GM12878 (cell line): ENCODE data around the gene PJA2. TPM values are rescaled to one million over a fixed set of nuclear protein-coding genes. Genes with fewer than 3 reads are reported as not detected.

ENCODE experiments used
- ATAC-seq: fragments of 200-7000 bp; cut with Tn5 transposase; 3 replicates; pipeline ENCODE4 v1.9.1; 2020; ENCODE audit warnings: mild to moderate bottlenecking, moderate library complexity
- BruUV-seq: library from RNA; stranded (reverse); fragments of 400-500 nt; replicated peaks from 2 replicates; lab custom pipeline; 2021; lab: Mats Ljungman, UMichigan
- CTCF ChIA-PET: fragments of 300-600 bp; sonication (Branson Sonifier 250); formaldehyde crosslinking; extraction: SDS; loops from one replicate; lab custom pipeline; 2021; ENCODE audit warnings: inconsistent platforms; lab: Yijun Ruan, JAX
- POLR2A ChIA-PET: fragments of 350-600 bp; formaldehyde crosslinking; extraction: SDS; loops from one replicate; lab custom pipeline; 2021; ENCODE audit warnings: inconsistent platforms; lab: Charles Lee
- RAD21 ChIA-PET: fragments of 300-600 bp; sonication (Branson Sonifier 250); formaldehyde crosslinking; loops from one replicate; lab custom pipeline; 2023; ENCODE audit warnings: antibody characterized with exemption; ENCODE audit not compliant: unreplicated experiment; lab: Charles Lee
- SMC1A ChIA-PET: fragments of 300-600 bp; sonication (Branson Sonifier 250); formaldehyde crosslinking; loops from one replicate; lab custom pipeline; 2023; ENCODE audit not compliant: unreplicated experiment, uncharacterized antibody; lab: Charles Lee
- DNase-seq: peaks from one replicate; pipeline ENCODE4 v3.0.0-alpha.2; 2011; ENCODE audit warnings: low read depth, low spot score
- FAIRE-seq: peaks from 3 replicates; lab custom pipeline; 2011; peaks lifted over from hg19 to GRCh38; lab: Jason Lieb, UNC
- H2AFZ ChIP-seq: 2 replicates; pipeline ENCODE4 v1.6.0; 2011; ENCODE audit warnings: low read depth, low read length, control low read depth; ENCODE audit not compliant: control insufficient read depth
- H3K27ac ChIP-seq: 2 replicates; pipeline ENCODE4 v1.5.1; 2011; ENCODE audit warnings: control low read depth; ENCODE audit not compliant: control insufficient read depth, insufficient read depth
- H3K27me3 ChIP-seq, 2 experiments: replicated peaks in 1 of 2; 2 replicates each; pipeline versions ENCODE4 v1.6.0 to v1.6.1; 2011; ENCODE audit warnings: low read length in 1 of 2; ENCODE audit not compliant: control insufficient read depth in 2 of 2, insufficient read depth in 2 of 2
- H3K36me3 ChIP-seq, 2 experiments: 2 replicates each; pipeline ENCODE4 v1.5.1; 2011; ENCODE audit warnings: low read length in 1 of 2; ENCODE audit not compliant: control insufficient read depth in 2 of 2, insufficient read depth in 2 of 2
- H3K4me1 ChIP-seq: 2 replicates; pipeline ENCODE4 v1.6.1; 2011; ENCODE audit warnings: mild to moderate bottlenecking, low read length, moderate library complexity, mixed read lengths; ENCODE audit not compliant: control insufficient read depth, insufficient read depth
- H3K4me2 ChIP-seq: 2 replicates; pipeline ENCODE4 v1.6.0; 2011; ENCODE audit warnings: control low read depth; ENCODE audit not compliant: control insufficient read depth, insufficient read depth
- H3K4me3 ChIP-seq: fragments of 200-600 bp; sonication (generic); 2 replicates; pipeline ENCODE4 v1.5.1; 2016
- H3K79me2 ChIP-seq: 2 replicates; pipeline ENCODE4 v1.6.0; 2011; ENCODE audit warnings: low read length; ENCODE audit not compliant: control insufficient read depth, insufficient read depth
- H3K9ac ChIP-seq: 2 replicates; pipeline ENCODE4 v1.8.0; 2011; ENCODE audit warnings: low read length, control low read depth, mixed read lengths; ENCODE audit not compliant: control insufficient read depth, insufficient read depth
- H3K9me3 ChIP-seq: replicated peaks from 3 replicates; pipeline ENCODE4 v1.5.1; 2011; ENCODE audit warnings: mild to moderate bottlenecking, low read length; ENCODE audit not compliant: control insufficient read depth, insufficient read depth
- H4K20me1 ChIP-seq: 2 replicates; pipeline ENCODE4 v1.6.0; 2011; ENCODE audit not compliant: control insufficient read depth, insufficient read depth
- CHD1 ChIP-seq: IDR thresholded peaks from 2 replicates; pipeline ENCODE4 v1.6.1; 2012; ENCODE audit warnings: low read depth, low read length, improper control_type of control experiment
- CHD2 ChIP-seq: IDR thresholded peaks from 2 replicates; pipeline ENCODE4 v1.6.1; 2011; ENCODE audit warnings: low read depth, low read length, improper control_type of control experiment, borderline replicate concordance
- CREB1 ChIP-seq: IDR thresholded peaks from 2 replicates; pipeline ENCODE4 v1.6.1; 2012; ENCODE audit warnings: low read depth, mild to moderate bottlenecking, inconsistent platforms
- GATAD2B ChIP-seq: fragments of 450-650 bp; conservative IDR thresholded peaks from 2 replicates; pipeline ENCODE4 v1.6.1; 2017; ENCODE audit warnings: low read depth, mild to moderate bottlenecking, moderate library complexity
- JUNB ChIP-seq: IDR thresholded peaks from 2 replicates; pipeline ENCODE4 v1.6.1; 2016; ENCODE audit warnings: antibody characterized with exemption, mild to moderate bottlenecking
- JUND ChIP-seq: IDR thresholded peaks from 2 replicates; pipeline ENCODE4 v1.6.1; 2012; ENCODE audit warnings: low read depth, mild to moderate bottlenecking, low read length, improper control_type of control experiment, moderate library complexity
- NR2F1 ChIP-seq: fragments of 450-650 bp; conservative IDR thresholded peaks from 2 replicates; pipeline ENCODE4 v1.6.1; 2017; ENCODE audit warnings: mild to moderate bottlenecking
- WGBS: methylation state at CpG from one replicate; pipeline ENCODE4 v1.1.6; 2016; ENCODE audit warnings: low lambda C conversion rate; ENCODE audit not compliant: insufficient replicate concordance, insufficient coverage; ENCODE audit errors: missing lambda C conversion rate; 5-methylcytosine and 5-hydroxymethylcytosine counted together
- in situ Hi-C: fragments of 300-500 bp; cut with MboI; formaldehyde crosslinking; loops from 9 replicates; pipeline ENCODE4 v1.14.3; 2018; ENCODE audit warnings: mixed read lengths
- intact Hi-C: fragments of 100-400 bp; cut with micrococcal nuclease; formaldehyde crosslinking; loops from one replicate; pipeline ENCODE4 v1.14.2; 2022; ENCODE audit not compliant: unreplicated experiment
- polyA plus RNA-seq, 11 experiments: library from polyadenylated mRNA; depleted of rRNA in 4 of 11; unstranded in 6 of 11; stranded (reverse) in 5 of 11; fragments of >200 nt; fragmentation: Nextera tagmentation in 4 of 11; fragmentation: Illumina TruSeq in 1 of 11; extraction: Ambion mirVana in 4 of 11; extraction: Trizol in 1 of 11; gene quantifications; 1 replicate in 1 of 11; 2 replicates in 10 of 11; pipeline versions ENCODE4 v1.2.1 to v1.2.3, GENCODE V29; 2011 to 2016; ENCODE audit warnings: inconsistent platforms in 2 of 11, missing spikeins in 2 of 11, low read depth in 1 of 11
- total RNA-seq, 4 experiments: library from RNA; depleted of rRNA in 3 of 4; stranded (reverse); fragments of >200 nt in 3 of 4; fragmentation: Illumina TruSeq in 1 of 4; extraction: Trizol in 1 of 4; gene quantifications; 2 replicates each; pipeline versions ENCODE4 v1.2.1 to v1.2.3, GENCODE V29; 2013 to 2021
- TF ChIP-seq, protein P1 (sequence below): fragments of 450-650 bp; IDR thresholded peaks from 2 replicates; pipeline ENCODE4 v1.6.1; 2017; ENCODE audit warnings: mild to moderate bottlenecking, low read depth, inconsistent platforms; ENCODE audit not compliant: poor library complexity, severe bottlenecking
- TF ChIP-seq, protein P2 (sequence below): IDR thresholded peaks from 2 replicates; pipeline ENCODE4 v1.6.1; 2012; ENCODE audit warnings: mild to moderate bottlenecking, low read depth, low read length
- TF ChIP-seq, protein P3 (sequence below): fragments of 150-350 bp; IDR thresholded peaks from 2 replicates; pipeline ENCODE4 v1.6.1; 2014; ENCODE audit warnings: mild to moderate bottlenecking, low read depth, low read length

PJA2 gene
- total and polyA plus RNA-seq, 10 of the 15 experiments (the other 5 are each of a cell fraction or from before 2014, with no cell fraction given) = 27.8 to 93.4 (median 47.8) TPM

DNA sequence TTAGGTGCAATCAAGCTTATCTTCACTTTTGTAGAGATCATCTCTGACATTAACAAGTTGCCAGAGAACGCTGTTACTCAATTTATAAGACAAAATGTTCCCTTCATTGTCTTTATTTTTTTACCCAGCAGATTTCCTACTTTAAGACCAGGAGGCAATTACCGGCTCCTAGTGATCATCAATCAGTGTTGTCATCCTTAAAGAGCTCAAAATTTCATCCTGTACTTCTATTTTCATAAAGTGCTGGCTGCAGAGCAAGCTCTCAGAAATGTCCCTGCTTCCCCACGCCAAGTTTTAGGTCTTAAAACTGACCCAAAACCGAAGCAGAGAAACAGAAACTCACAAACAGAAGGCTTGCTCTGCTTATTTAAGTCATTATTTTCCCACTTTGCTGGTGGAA, 82.9 kb downstream of the PJA2 start:
- no TSS peak for BruUV-seq
- Histone ChIP-seq H3K36me3 (no peaks in the 10 kb centered on the region), H3K4me1 (no peaks in the 10 kb centered on the region), H3K9ac (no peak overlapping the region), H2AFZ (no peak overlapping the region), H3K27ac (no peak overlapping the region), H3K4me3 (no peak overlapping the region), H3K27me3 (no peaks in the 10 kb centered on the region), H3K79me2 (no peaks in the 10 kb centered on the region), H3K9me3 (no peaks in the 10 kb centered on the region), H4K20me1 (no peaks in the 10 kb centered on the region), H3K4me2 (no peak overlapping the region)
- intact Hi-C loops (no loop called here), in situ Hi-C loops (no loop called here)
- 89% methylated on average over 4 of the region's 4 CpGs for WGBS
- FAIRE-seq = no peak
- ChIA-PET CTCF (interaction anchor here (1.4 to 2.1 kb wide), 2 partner anchors 20 to 685 kb away, joined by 3 to 5 read pairs; no protein-coding TSS in a partner anchor), RAD21 (no interaction called here), POLR2A (no interaction called here), SMC1A (interaction anchor here (1.0 kb wide), 2 partner anchors 11 to 19 kb away, joined by 4 read pairs; no protein-coding TSS in a partner anchor)
- TF ChIP-seq JUNB (no peak), CREB1 (no peak), NR2F1 (no peak), GATAD2B (no peak)
- TF ChIP-seq, protein P1, sequence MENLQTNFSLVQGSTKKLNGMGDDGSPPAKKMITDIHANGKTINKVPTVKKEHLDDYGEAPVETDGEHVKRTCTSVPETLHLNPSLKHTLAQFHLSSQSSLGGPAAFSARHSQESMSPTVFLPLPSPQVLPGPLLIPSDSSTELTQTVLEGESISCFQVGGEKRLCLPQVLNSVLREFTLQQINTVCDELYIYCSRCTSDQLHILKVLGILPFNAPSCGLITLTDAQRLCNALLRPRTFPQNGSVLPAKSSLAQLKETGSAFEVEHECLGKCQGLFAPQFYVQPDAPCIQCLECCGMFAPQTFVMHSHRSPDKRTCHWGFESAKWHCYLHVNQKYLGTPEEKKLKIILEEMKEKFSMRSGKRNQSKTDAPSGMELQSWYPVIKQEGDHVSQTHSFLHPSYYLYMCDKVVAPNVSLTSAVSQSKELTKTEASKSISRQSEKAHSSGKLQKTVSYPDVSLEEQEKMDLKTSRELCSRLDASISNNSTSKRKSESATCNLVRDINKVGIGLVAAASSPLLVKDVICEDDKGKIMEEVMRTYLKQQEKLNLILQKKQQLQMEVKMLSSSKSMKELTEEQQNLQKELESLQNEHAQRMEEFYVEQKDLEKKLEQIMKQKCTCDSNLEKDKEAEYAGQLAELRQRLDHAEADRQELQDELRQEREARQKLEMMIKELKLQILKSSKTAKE = no peak
- no peak for ATAC-seq
- no peak for DNase-seq

DNA sequence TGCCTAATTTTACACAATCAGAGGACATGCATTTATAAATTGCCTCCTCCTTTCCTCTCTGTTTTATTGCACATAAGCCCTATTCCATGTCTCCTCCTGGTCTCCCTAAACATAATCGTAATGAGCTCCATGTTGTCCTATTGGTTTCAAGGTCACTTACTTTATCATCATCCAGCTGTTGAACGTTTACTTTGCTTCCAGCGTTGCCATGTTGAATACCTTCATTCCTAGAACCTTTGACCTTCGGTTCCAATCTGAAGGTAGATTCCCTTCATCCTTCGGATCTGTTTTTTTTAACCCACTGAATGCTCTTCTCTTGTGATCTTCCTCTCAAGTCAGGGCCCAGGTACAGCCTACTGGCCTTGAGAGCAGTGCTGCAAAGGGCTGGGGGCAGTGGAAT, 84.3 kb downstream of the PJA2 start:
- no peak for ATAC-seq
- CTCF ChIA-PET = interaction anchor here (1.1 kb wide), 1 partner anchor 10 kb away, joined by 3 read pairs; no protein-coding TSS in a partner anchor
- Histone ChIP-seq H3K36me3 (no peaks in the 10 kb centered on the region), H4K20me1 (no peaks in the 10 kb centered on the region), H3K27ac (no peak overlapping the region), H3K9me3 (no peaks in the 10 kb centered on the region), H3K4me3 (no peak overlapping the region), H3K4me2 (no peak overlapping the region), H2AFZ (no peak overlapping the region), H3K79me2 (no peaks in the 10 kb centered on the region), H3K27me3 (no peaks in the 10 kb centered on the region), H3K4me1 (no peaks in the 10 kb centered on the region), H3K9ac (no peak overlapping the region)
- in situ Hi-C loops = no loop called here
- RAD21 ChIA-PET = no interaction called here
- no peak for FAIRE-seq
- WGBS = 97% methylated on average over 5 of the region's 5 CpGs
- POLR2A ChIA-PET = no interaction called here
- SMC1A ChIA-PET = interaction anchor here (0.6 to 1.0 kb wide), 4 partner anchors 8 to 40 kb away, joined by 3 to 4 read pairs (median 4); no protein-coding TSS in a partner anchor
- intact Hi-C loops = no loop called here
- BruUV-seq = no TSS peak
- DNase-seq = no peak
- TF ChIP-seq CHD2 (no peak), NR2F1 (no peak), CHD1 (no peak), JUND (no peak)
- TF ChIP-seq, protein P2, sequence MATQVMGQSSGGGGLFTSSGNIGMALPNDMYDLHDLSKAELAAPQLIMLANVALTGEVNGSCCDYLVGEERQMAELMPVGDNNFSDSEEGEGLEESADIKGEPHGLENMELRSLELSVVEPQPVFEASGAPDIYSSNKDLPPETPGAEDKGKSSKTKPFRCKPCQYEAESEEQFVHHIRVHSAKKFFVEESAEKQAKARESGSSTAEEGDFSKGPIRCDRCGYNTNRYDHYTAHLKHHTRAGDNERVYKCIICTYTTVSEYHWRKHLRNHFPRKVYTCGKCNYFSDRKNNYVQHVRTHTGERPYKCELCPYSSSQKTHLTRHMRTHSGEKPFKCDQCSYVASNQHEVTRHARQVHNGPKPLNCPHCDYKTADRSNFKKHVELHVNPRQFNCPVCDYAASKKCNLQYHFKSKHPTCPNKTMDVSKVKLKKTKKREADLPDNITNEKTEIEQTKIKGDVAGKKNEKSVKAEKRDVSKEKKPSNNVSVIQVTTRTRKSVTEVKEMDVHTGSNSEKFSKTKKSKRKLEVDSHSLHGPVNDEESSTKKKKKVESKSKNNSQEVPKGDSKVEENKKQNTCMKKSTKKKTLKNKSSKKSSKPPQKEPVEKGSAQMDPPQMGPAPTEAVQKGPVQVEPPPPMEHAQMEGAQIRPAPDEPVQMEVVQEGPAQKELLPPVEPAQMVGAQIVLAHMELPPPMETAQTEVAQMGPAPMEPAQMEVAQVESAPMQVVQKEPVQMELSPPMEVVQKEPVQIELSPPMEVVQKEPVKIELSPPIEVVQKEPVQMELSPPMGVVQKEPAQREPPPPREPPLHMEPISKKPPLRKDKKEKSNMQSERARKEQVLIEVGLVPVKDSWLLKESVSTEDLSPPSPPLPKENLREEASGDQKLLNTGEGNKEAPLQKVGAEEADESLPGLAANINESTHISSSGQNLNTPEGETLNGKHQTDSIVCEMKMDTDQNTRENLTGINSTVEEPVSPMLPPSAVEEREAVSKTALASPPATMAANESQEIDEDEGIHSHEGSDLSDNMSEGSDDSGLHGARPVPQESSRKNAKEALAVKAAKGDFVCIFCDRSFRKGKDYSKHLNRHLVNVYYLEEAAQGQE = no peak
- TF ChIP-seq, protein P3, sequence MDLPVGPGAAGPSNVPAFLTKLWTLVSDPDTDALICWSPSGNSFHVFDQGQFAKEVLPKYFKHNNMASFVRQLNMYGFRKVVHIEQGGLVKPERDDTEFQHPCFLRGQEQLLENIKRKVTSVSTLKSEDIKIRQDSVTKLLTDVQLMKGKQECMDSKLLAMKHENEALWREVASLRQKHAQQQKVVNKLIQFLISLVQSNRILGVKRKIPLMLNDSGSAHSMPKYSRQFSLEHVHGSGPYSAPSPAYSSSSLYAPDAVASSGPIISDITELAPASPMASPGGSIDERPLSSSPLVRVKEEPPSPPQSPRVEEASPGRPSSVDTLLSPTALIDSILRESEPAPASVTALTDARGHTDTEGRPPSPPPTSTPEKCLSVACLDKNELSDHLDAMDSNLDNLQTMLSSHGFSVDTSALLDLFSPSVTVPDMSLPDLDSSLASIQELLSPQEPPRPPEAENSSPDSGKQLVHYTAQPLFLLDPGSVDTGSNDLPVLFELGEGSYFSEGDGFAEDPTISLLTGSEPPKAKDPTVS = no peak
